Type B pancreatic cell (in vitro differentiated cells): ENCODE measurements around the gene ALDH9A1. TPM values are rescaled to one million over a fixed set of nuclear protein-coding genes. Genes with fewer than 3 reads are reported as not detected.

ENCODE experiments used
- DNase-seq: peaks from one replicate; pipeline ENCODE4 v3.0.0; 2021; ENCODE audit warnings: mixed read lengths; ENCODE audit not compliant: unreplicated experiment; ENCODE audit errors: extremely low spot score
- H3K27ac Mint-ChIP-seq: 2 replicates; pipeline ENCODE4 v1.8.0; 2021; ENCODE audit warnings: mild to moderate bottlenecking, mixed read lengths
- H3K27me3 Mint-ChIP-seq: 2 replicates; pipeline ENCODE4 v1.8.0; 2021; ENCODE audit warnings: mixed read lengths
- H3K36me3 Mint-ChIP-seq: 2 replicates; pipeline ENCODE4 v1.8.0; 2021; ENCODE audit warnings: mixed read lengths
- H3K4me1 Mint-ChIP-seq: one replicate; pipeline ENCODE4 v1.8.0; 2021; ENCODE audit warnings: mixed read lengths; ENCODE audit not compliant: unreplicated experiment
- H3K4me3 Mint-ChIP-seq: 2 replicates; pipeline ENCODE4 v1.8.0; 2021; ENCODE audit warnings: mild to moderate bottlenecking, mixed read lengths
- H3K9me3 Mint-ChIP-seq: 2 replicates; pipeline ENCODE4 v1.8.0; 2021; ENCODE audit warnings: mixed read lengths
- total RNA-seq: library from RNA; stranded (reverse); gene quantifications from 2 replicates; pipeline ENCODE4 v1.2.1, GENCODE V29; 2021; ENCODE audit warnings: low replicate concordance
- TF ChIP-seq, protein P1 (sequence below): fragments of 200-600 bp; sonication (generic); conservative IDR thresholded peaks from 2 replicates; pipeline ENCODE4 v1.5.0; 2021; ENCODE audit warnings: antibody characterized with exemption, mild to moderate bottlenecking

The ALDH9A1 gene
- total RNA-seq, 1 donor from 2014 or later: 57.8 TPM

DNA sequence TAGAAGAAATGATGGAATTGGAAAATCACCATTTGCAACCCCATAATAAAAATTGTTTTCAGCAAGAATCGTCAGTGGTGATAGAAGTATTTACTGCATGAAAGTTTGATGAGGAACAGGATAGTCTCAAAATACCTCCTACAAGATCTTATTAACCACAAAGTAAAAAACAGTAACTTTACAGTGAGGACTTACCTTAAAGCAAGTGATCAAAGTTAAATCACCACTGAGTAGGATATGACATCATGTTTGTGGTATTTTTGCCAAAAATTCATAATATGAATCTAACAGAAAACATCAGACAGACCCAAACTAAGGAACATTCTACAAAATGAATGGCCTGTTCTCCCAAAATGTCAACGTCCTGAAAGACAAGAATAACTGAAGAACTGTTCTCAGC lies 19.9 kb downstream of the ALDH9A1 start:
- no peaks in the 10 kb centered on the region for H3K27me3 Mint-ChIP-seq
- H3K9me3 Mint-ChIP-seq: no peaks in the 10 kb centered on the region
- no peak overlapping the region for H3K4me3 Mint-ChIP-seq
- peaks cover 60% of the 10 kb centered on the region for H3K36me3 Mint-ChIP-seq
- TF ChIP-seq, protein P1, sequence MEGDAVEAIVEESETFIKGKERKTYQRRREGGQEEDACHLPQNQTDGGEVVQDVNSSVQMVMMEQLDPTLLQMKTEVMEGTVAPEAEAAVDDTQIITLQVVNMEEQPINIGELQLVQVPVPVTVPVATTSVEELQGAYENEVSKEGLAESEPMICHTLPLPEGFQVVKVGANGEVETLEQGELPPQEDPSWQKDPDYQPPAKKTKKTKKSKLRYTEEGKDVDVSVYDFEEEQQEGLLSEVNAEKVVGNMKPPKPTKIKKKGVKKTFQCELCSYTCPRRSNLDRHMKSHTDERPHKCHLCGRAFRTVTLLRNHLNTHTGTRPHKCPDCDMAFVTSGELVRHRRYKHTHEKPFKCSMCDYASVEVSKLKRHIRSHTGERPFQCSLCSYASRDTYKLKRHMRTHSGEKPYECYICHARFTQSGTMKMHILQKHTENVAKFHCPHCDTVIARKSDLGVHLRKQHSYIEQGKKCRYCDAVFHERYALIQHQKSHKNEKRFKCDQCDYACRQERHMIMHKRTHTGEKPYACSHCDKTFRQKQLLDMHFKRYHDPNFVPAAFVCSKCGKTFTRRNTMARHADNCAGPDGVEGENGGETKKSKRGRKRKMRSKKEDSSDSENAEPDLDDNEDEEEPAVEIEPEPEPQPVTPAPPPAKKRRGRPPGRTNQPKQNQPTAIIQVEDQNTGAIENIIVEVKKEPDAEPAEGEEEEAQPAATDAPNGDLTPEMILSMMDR: no peak
- DNase-seq: no peak
- no peak overlapping the region for H3K27ac Mint-ChIP-seq
- H3K4me1 Mint-ChIP-seq: no peaks in the 10 kb centered on the region

DNA sequence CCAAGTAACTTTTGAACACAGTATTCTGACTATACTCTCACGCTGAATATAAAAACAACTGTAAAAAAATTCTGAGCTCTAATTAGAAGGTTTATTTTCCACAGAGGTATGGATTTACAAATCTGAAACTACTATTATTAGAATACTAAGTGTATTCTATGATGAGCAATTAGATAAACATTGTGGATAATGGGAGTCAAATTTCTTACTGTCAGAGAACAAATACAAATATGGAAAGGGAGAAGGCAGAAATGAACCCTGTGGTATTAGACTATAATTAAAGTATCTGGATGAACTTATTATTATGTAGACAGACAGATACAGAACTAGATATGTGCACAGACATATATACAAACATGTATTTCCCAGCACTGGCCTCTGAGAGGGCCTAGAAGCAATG lies 22.6 kb downstream of the ALDH9A1 start:
- H3K4me1 Mint-ChIP-seq: no peaks in the 10 kb centered on the region
- no peaks in the 10 kb centered on the region for H3K9me3 Mint-ChIP-seq
- TF ChIP-seq, protein P1: no peak
- no peaks in the 10 kb centered on the region for H3K27me3 Mint-ChIP-seq
- no peak for DNase-seq
- H3K27ac Mint-ChIP-seq: no peak overlapping the region
- H3K36me3 Mint-ChIP-seq: peaks cover 60% of the 10 kb centered on the region
- H3K4me3 Mint-ChIP-seq: no peak overlapping the region

DNA sequence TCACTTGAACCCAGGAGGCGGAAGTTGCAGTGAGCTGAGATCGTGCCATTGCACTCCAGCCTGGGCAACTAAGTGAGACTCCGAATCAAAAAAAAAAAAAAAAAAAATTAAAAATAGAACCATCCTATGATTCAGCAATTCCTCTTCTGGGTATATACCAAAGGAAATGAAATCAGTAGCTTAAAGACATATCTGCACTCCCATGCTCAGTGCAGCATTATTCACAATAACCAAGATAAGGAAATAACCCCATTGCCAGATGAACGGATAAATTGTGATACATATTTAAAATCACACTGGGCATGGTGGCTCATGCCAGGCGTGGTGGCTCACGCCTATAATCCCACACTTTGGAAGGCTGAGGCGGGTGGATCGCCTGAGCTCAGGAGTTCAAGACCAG lies 23.8 kb downstream of the ALDH9A1 start:
- H3K36me3 Mint-ChIP-seq: peaks cover 53% of the 10 kb centered on the region
- TF ChIP-seq, protein P1: no peak
- no peaks in the 10 kb centered on the region for H3K4me1 Mint-ChIP-seq
- no peak overlapping the region for H3K27ac Mint-ChIP-seq
- no peaks in the 10 kb centered on the region for H3K9me3 Mint-ChIP-seq
- H3K27me3 Mint-ChIP-seq: no peaks in the 10 kb centered on the region
- DNase-seq: no peak
- H3K4me3 Mint-ChIP-seq: no peak overlapping the region

DNA sequence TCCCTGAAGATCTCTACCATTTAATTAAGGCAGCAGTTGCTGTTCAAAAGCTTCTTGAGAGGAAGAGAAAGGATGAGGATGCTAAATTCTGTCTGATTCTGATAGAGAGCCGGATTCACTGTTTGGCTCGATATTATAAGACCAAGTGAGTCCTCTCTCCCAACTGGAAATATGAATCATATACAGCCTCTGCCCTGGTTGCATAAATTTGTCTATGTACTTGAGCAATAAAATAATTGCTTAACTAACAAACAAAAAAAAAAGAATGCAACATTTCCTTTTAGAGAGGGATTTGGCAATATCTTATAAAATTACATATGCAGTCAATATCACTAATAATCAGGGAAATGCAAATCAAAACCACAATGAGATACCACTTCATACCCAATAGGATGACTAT lies 26.8 kb downstream of the ALDH9A1 start:
- H3K27ac Mint-ChIP-seq: no peak overlapping the region
- no peaks in the 10 kb centered on the region for H3K9me3 Mint-ChIP-seq
- H3K4me3 Mint-ChIP-seq: no peak overlapping the region
- TF ChIP-seq, protein P1: no peak
- no peaks in the 10 kb centered on the region for H3K27me3 Mint-ChIP-seq
- H3K4me1 Mint-ChIP-seq: no peaks in the 10 kb centered on the region
- DNase-seq: no peak
- peaks cover 53% of the 10 kb centered on the region for H3K36me3 Mint-ChIP-seq

DNA sequence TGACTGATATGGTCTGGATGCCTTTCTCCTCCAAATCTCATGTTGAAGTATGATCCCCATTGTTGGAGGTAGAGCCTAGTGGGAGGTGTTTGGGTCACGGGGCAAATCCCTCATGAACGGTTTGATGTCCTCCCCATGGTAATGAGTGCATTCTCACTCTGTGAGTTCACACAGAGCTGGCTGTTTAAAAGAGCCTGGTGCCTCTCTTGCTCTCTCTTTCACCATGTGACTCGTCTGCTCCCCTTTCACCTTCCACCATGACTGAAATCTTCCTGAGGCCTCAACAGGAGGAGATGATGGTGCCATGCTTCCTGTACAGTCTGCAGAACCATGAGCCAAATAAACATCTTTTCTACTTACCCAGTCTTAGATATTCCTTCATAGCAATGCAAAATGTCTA lies 30.2 kb downstream of the ALDH9A1 start:
- TF ChIP-seq, protein P1: no peak
- Mint-ChIP-seq H3K9me3 (no peaks in the 10 kb centered on the region), H3K4me3 (no peak overlapping the region), H3K4me1 (no peaks in the 10 kb centered on the region), H3K36me3 (peaks cover 43% of the 10 kb centered on the region), H3K27ac (no peak overlapping the region), H3K27me3 (no peaks in the 10 kb centered on the region)
- DNase-seq: no peak

DNA sequence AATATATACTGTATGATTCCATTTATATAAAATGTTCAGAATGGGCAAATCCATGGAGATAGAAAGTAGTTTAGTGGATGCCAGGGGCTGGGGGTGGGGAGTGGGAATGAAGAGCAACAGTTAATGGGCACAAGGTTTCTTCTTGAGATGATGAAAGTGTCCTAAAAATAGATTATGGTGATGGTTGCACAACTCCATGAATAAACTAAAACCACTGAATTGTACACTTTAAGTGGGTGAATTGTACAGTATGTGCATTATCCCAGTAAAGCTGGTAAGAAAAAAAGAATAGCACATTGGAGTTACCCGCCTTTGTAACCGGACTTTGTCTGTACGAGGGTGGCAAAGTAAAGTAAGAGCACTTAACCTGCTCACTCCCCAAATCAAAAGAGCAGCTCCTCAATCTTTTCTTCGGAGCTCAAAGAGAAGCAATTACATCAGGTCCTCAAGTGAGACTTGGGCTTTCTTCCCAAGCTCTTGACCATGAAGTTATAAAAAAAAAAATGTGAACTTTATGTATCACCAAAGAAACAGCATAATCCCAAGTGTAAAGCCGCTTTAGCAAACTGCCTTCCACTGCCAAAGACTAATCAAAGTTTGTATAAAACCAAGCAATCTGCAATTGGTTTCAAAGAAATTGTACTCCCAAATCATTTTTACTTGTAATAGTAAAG lies 32.1 kb downstream of the ALDH9A1 start:
- Mint-ChIP-seq H3K9me3 (no peaks in the 10 kb centered on the region), H3K36me3 (peaks cover 33% of the 10 kb centered on the region), H3K27me3 (no peaks in the 10 kb centered on the region), H3K4me3 (no peak overlapping the region), H3K27ac (no peak overlapping the region), H3K4me1 (peaks cover 8% of the 10 kb centered on the region)
- DNase-seq: no peak
- TF ChIP-seq, protein P1: no peak
